ENCODE results near the gene GPC5.

DNA sequence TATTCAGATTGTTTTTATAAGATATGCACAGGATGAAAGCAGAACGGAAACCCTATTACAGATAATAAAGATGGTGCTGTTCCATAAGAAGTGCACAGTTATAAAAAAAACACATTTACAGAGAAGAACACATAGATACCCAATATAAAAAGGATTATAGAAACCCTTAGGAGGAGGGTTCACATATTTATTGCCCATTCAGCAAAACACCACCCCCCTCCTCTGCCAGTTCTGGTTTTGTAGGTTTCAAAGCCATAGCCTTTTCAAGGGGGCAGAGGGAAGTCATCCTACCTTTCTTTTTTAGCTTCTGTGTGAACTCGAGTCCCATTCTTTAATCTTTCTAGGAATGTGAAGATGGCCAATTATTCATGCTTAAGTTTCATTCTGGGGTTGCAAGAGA is 511.2 kb downstream of the GPC5 start:
- TF ChIP-seq SP1 (IDR thresholded peaks at IDR 0.05) (no peak), FOXA1 (IDR thresholded peaks at IDR 0.05) (no peak), BHLHE40 (IDR thresholded peaks at IDR 0.05; ENCODE audit: borderline replicate concordance) (no peak), HDGF (IDR thresholded peaks at IDR 0.05; ENCODE audit: borderline replicate concordance) (no peak), NFRKB (IDR thresholded peaks at IDR 0.05) (no peak)

Data from HEK293T (cell line).